IMR-90 (cell line): ENCODE results near the gene RSPH9. TPM values are rescaled to one million over a fixed set of nuclear protein-coding genes. Genes with fewer than 3 reads are reported as not detected.

Experiments used
- ATAC-seq: fragments of 200-7000 bp; cut with Tn5 transposase; 2 replicates; pipeline ENCODE4 v1.9.1; 2020; ENCODE audit warnings: low read depth, mild to moderate bottlenecking, moderate library complexity
- BruUV-seq: library from RNA; stranded (reverse); fragments of 400-500 nt; replicated peaks from 2 replicates; lab custom pipeline; 2021; lab: Mats Ljungman, UMichigan
- CTCF ChIA-PET: fragments of 300-600 bp; formaldehyde crosslinking; extraction: SDS; loops from one replicate; lab custom pipeline; 2021; ENCODE audit warnings: antibody characterized with exemption; lab: Yijun Ruan, JAX
- POLR2A ChIA-PET: fragments of 300-600 bp; sonication (Branson Sonifier 250); formaldehyde crosslinking; loops from one replicate; lab custom pipeline; 2022; ENCODE audit warnings: antibody characterized with exemption; ENCODE audit not compliant: unreplicated experiment; lab: Charles Lee
- DNase-seq: peaks from one replicate; pipeline ENCODE4 v3.0.0; 2013
- H2AFZ ChIP-seq: replicated peaks from 2 replicates; pipeline ENCODE3; 2013; ENCODE audit warnings: low read length, mild to moderate bottlenecking; ENCODE audit not compliant: poor library complexity
- H2AK5ac ChIP-seq: 2 replicates; pipeline ENCODE4 v1.6.1; 2013; ENCODE audit warnings: low read depth, low read length, inconsistent platforms
- H2AK9ac ChIP-seq: replicated peaks from 2 replicates; pipeline ENCODE3; 2013; ENCODE audit warnings: mild to moderate bottlenecking, low read depth, low read length, moderate library complexity; ENCODE audit not compliant: poor library complexity
- H2BK120ac ChIP-seq: 2 replicates; pipeline ENCODE4 v1.6.1; 2013; ENCODE audit warnings: low read depth, low read length, inconsistent platforms
- H2BK15ac ChIP-seq: 3 replicates; pipeline ENCODE4 v1.6.1; 2013; ENCODE audit warnings: low read depth, low read length, inconsistent platforms
- H2BK20ac ChIP-seq: 2 replicates; pipeline ENCODE4 v1.6.1; 2013; ENCODE audit warnings: low read depth, mild to moderate bottlenecking, inconsistent platforms, low read length, moderate library complexity
- H2BK5ac ChIP-seq: 2 replicates; pipeline ENCODE4 v1.6.1; 2013; ENCODE audit warnings: mild to moderate bottlenecking, low read depth, low read length, inconsistent platforms; ENCODE audit not compliant: poor library complexity, severe bottlenecking
- H3K14ac ChIP-seq: replicated peaks from 2 replicates; pipeline ENCODE4 v1.6.1; 2013; ENCODE audit warnings: low read depth, low read length, inconsistent platforms
- H3K18ac ChIP-seq: 2 replicates; pipeline ENCODE4 v1.6.1; 2013; ENCODE audit warnings: low read depth, low read length, control low read depth
- H3K23ac ChIP-seq: 2 replicates; pipeline ENCODE4 v1.6.1; 2013; ENCODE audit warnings: low read depth, low read length, inconsistent platforms
- H3K27ac ChIP-seq: 2 replicates; pipeline ENCODE4 v1.5.1; 2013; ENCODE audit warnings: mild to moderate bottlenecking, control low read depth, low read length; ENCODE audit not compliant: insufficient read depth
- H3K27me3 ChIP-seq: 2 replicates; pipeline ENCODE4 v1.6.1; 2013; ENCODE audit warnings: low read length; ENCODE audit not compliant: control insufficient read depth, insufficient read depth
- H3K36me3 ChIP-seq: 2 replicates; pipeline ENCODE4 v1.6.1; 2013; ENCODE audit warnings: low read length, mixed read lengths; ENCODE audit not compliant: control insufficient read depth, insufficient read depth
- H3K4ac ChIP-seq: 2 replicates; pipeline ENCODE4 v1.6.1; 2013; ENCODE audit warnings: low read depth, low read length, inconsistent platforms
- H3K4me1 ChIP-seq: 2 replicates; pipeline ENCODE4 v1.6.1; 2013; ENCODE audit warnings: low read length, mixed read lengths; ENCODE audit not compliant: control insufficient read depth, insufficient read depth
- H3K4me2 ChIP-seq: 2 replicates; pipeline ENCODE4 v1.6.1; 2013; ENCODE audit warnings: low read depth, mild to moderate bottlenecking, control low read depth, low read length, moderate library complexity
- H3K4me3 ChIP-seq: 2 replicates; pipeline ENCODE4 v1.5.1; 2013; ENCODE audit warnings: low read depth, mild to moderate bottlenecking, control low read depth, low read length, moderate library complexity; ENCODE audit not compliant: insufficient read depth
- H3K56ac ChIP-seq: 2 replicates; pipeline ENCODE4 v1.6.1; 2013; ENCODE audit warnings: low read length, inconsistent platforms; ENCODE audit not compliant: insufficient read depth; ENCODE audit errors: extremely low read depth
- H3K79me1 ChIP-seq, 2 experiments: 2 replicates each; pipeline ENCODE4 v1.6.1; 2013; ENCODE audit warnings: low read length in 2 of 2, inconsistent platforms in 1 of 2, low read depth in 1 of 2
- H3K9ac ChIP-seq: 2 replicates; pipeline ENCODE4 v1.6.1; 2013; ENCODE audit warnings: low read depth, low read length, control low read depth
- H3K9me1 ChIP-seq: 2 replicates; pipeline ENCODE4 v1.6.1; 2013; ENCODE audit warnings: low read length, inconsistent platforms; ENCODE audit not compliant: insufficient read depth
- H3K9me3 ChIP-seq: 2 replicates; pipeline ENCODE4 v1.6.1; 2013; ENCODE audit warnings: low read length; ENCODE audit not compliant: control insufficient read depth, insufficient read depth
- H4K20me1 ChIP-seq: 2 replicates; pipeline ENCODE4 v1.6.1; 2013; ENCODE audit warnings: low read length, inconsistent platforms; ENCODE audit not compliant: insufficient read depth
- H4K5ac ChIP-seq: 2 replicates; pipeline ENCODE4 v1.6.1; 2013; ENCODE audit warnings: mild to moderate bottlenecking, low read depth, low read length, control low read depth
- H4K8ac ChIP-seq, 2 experiments: 2 replicates each; pipeline ENCODE4 v1.6.1; 2013; ENCODE audit warnings: low read depth in 2 of 2, low read length in 2 of 2, control low read depth in 1 of 2, inconsistent platforms in 1 of 2
- H4K91ac ChIP-seq: 2 replicates; pipeline ENCODE4 v1.6.1; 2013; ENCODE audit warnings: low read depth, low read length, inconsistent platforms; ENCODE audit not compliant: insufficient read depth
- FOS ChIP-seq: fragments of 150-350 bp; IDR thresholded peaks from 2 replicates; pipeline ENCODE4 v1.6.1; 2016; ENCODE audit warnings: low read depth, low read length
- MAZ ChIP-seq: IDR thresholded peaks from 2 replicates; pipeline ENCODE4 v1.6.1; 2012; ENCODE audit warnings: low read depth, mild to moderate bottlenecking, low read length, improper control_type of control experiment, moderate library complexity, borderline replicate concordance
- NFE2L2 ChIP-seq: fragments of 150-350 bp; IDR thresholded peaks from 2 replicates; pipeline ENCODE4 v1.6.1; 2016; ENCODE audit warnings: low read depth, mild to moderate bottlenecking, low read length
- RFX5 ChIP-seq: IDR thresholded peaks from 2 replicates; pipeline ENCODE4 v1.8.0; 2012; ENCODE audit warnings: low read depth, mild to moderate bottlenecking, low read length, moderate library complexity
- SMC3 ChIP-seq: fragments of 150-350 bp; IDR thresholded peaks from 2 replicates; pipeline ENCODE4 v1.6.1; 2016; ENCODE audit warnings: low read depth, mild to moderate bottlenecking, antibody characterized with exemption, low read length, moderate library complexity
- WGBS, 2 experiments: methylation state at CpG; one replicate each; pipeline versions ENCODE4 v1.1.5 to v1.1.7; 2013; ENCODE audit warnings: missing lambda C conversion rate in 2 of 2; ENCODE audit not compliant: insufficient read length in 1 of 2; ENCODE audit errors: extremely low coverage in 2 of 2; 5-methylcytosine and 5-hydroxymethylcytosine counted together
- dilution Hi-C: fragments of 300-500 bp; cut with HindIII; formaldehyde crosslinking; loops from one replicate; pipeline ENCODE4 v1.14.3; 2018; ENCODE audit warnings: low sequenced_read_pairs; ENCODE audit not compliant: unreplicated experiment
- in situ Hi-C: fragments of 300-500 bp; cut with MboI; formaldehyde crosslinking; loops from 3 replicates; pipeline ENCODE4 v1.14.3; 2019; ENCODE audit warnings: low sequenced_read_pairs, inconsistent platforms, mixed read lengths
- intact Hi-C: fragments of 100-400 bp; cut with micrococcal nuclease; formaldehyde crosslinking; loops from 2 replicates; pipeline ENCODE4 v1.10.0; 2022
- polyA plus RNA-seq, 3 experiments: library from polyadenylated mRNA; depleted of rRNA; stranded (reverse); fragments of >200 nt; gene quantifications; 2 replicates each; pipeline ENCODE4 v1.2.3, GENCODE V29; 2012; ENCODE audit warnings: low replicate concordance in 1 of 3
- total RNA-seq: library from RNA; depleted of rRNA; stranded (reverse); fragments of >200 nt; gene quantifications from 2 replicates; pipeline ENCODE4 v1.2.3, GENCODE V29; 2012
- TF ChIP-seq, protein P1 (sequence below): conservative IDR thresholded peaks from 2 replicates; pipeline ENCODE4 v1.5.1; 2012; ENCODE audit warnings: mild to moderate bottlenecking, low read depth, low read length, improper control_type of control experiment
- TF ChIP-seq, protein P2 (sequence below): fragments of 150-350 bp; IDR thresholded peaks from 2 replicates; pipeline ENCODE4 v1.6.1; 2017; ENCODE audit warnings: mild to moderate bottlenecking, antibody characterized with exemption, low read length, low read depth
- TF ChIP-seq, protein P3 (sequence below): fragments of 150-350 bp; IDR thresholded peaks from 2 replicates; pipeline ENCODE4 v1.6.1; 2016; ENCODE audit warnings: low read depth, mild to moderate bottlenecking, low read length, moderate library complexity, borderline replicate concordance

The RSPH9 gene
- total and polyA plus RNA-seq, 2 of the 4 experiments (the other 2 are of a cell fraction): 0.18 to 0.21 TPM

DNA sequence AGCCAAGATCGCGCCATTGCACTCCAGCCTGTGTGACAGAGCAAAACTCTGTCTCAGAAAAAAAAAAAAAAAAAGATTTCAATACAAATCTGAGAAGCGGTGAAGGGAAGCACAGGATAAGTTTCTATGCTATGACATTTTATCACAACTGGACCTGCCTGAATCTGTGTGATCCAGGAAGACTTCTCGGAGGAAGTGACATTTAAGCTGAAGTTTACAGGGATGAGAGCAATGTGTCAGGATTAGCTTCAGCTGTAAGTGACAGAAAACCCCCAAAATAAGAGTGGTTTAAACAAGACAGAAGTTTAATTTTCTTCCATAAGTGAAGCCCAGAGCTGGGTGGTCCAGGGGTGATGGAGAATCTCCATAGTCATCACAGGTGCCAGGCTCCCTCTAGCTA is 76.2 kb downstream of the RSPH9 start:
- Histone ChIP-seq H2AK9ac (no peak overlapping the region), H3K56ac (no peak overlapping the region), H4K20me1 (no peaks in the 10 kb centered on the region), H3K4me1 (peaks cover 20% of the 10 kb centered on the region), H4K91ac (no peak overlapping the region), H2BK15ac (no peak overlapping the region), H3K27me3 (peaks cover 18% of the 10 kb centered on the region), H2BK20ac (no peak overlapping the region), H3K23ac (no peak overlapping the region), H3K79me1 (no peaks in the 10 kb centered on the region), H3K9me3 (no peaks in the 10 kb centered on the region), H4K8ac (no peak overlapping the region), H3K9me1 (peaks cover 14% of the 10 kb centered on the region; the same call in 1 of the 2 replicates), H3K14ac (no peak overlapping the region), H3K36me3 (no peaks in the 10 kb centered on the region), H3K4ac (no peak overlapping the region), H2AFZ (no peak overlapping the region), H3K4me3 (no peak overlapping the region), H3K27ac (no peak overlapping the region), H3K9ac (no peak overlapping the region), H2BK5ac (no peak overlapping the region), H3K18ac (no peak overlapping the region), H2AK5ac (no peak overlapping the region), H3K4me2 (no peak overlapping the region), H4K5ac (no peak overlapping the region), H2BK120ac (no peak overlapping the region)
- dilution Hi-C loops (no loop called here), intact Hi-C loops (no loop called here), in situ Hi-C loops (no loop called here)
- ChIA-PET CTCF (no interaction called here), POLR2A (no interaction called here)
- no peak for TF ChIP-seq FOS
- TF ChIP-seq, protein P1, sequence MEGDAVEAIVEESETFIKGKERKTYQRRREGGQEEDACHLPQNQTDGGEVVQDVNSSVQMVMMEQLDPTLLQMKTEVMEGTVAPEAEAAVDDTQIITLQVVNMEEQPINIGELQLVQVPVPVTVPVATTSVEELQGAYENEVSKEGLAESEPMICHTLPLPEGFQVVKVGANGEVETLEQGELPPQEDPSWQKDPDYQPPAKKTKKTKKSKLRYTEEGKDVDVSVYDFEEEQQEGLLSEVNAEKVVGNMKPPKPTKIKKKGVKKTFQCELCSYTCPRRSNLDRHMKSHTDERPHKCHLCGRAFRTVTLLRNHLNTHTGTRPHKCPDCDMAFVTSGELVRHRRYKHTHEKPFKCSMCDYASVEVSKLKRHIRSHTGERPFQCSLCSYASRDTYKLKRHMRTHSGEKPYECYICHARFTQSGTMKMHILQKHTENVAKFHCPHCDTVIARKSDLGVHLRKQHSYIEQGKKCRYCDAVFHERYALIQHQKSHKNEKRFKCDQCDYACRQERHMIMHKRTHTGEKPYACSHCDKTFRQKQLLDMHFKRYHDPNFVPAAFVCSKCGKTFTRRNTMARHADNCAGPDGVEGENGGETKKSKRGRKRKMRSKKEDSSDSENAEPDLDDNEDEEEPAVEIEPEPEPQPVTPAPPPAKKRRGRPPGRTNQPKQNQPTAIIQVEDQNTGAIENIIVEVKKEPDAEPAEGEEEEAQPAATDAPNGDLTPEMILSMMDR: no peak
- no peak for TF ChIP-seq RFX5
- TF ChIP-seq, protein P2, sequence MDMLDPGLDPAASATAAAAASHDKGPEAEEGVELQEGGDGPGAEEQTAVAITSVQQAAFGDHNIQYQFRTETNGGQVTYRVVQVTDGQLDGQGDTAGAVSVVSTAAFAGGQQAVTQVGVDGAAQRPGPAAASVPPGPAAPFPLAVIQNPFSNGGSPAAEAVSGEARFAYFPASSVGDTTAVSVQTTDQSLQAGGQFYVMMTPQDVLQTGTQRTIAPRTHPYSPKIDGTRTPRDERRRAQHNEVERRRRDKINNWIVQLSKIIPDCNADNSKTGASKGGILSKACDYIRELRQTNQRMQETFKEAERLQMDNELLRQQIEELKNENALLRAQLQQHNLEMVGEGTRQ: no peak
- TF ChIP-seq MAZ: no peak
- no peak for TF ChIP-seq SMC3
- no peak for TF ChIP-seq NFE2L2
- TF ChIP-seq, protein P3, sequence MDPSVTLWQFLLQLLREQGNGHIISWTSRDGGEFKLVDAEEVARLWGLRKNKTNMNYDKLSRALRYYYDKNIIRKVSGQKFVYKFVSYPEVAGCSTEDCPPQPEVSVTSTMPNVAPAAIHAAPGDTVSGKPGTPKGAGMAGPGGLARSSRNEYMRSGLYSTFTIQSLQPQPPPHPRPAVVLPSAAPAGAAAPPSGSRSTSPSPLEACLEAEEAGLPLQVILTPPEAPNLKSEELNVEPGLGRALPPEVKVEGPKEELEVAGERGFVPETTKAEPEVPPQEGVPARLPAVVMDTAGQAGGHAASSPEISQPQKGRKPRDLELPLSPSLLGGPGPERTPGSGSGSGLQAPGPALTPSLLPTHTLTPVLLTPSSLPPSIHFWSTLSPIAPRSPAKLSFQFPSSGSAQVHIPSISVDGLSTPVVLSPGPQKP: no peak
- no CpG with 5 or more reads among the region's 4 CpGs for WGBS, 2 experiments
- no TSS peak for BruUV-seq
- ATAC-seq: no peak
- no peak for DNase-seq
